ENCODE data around the gene ABHD5.

The ABHD5 gene

DNA sequence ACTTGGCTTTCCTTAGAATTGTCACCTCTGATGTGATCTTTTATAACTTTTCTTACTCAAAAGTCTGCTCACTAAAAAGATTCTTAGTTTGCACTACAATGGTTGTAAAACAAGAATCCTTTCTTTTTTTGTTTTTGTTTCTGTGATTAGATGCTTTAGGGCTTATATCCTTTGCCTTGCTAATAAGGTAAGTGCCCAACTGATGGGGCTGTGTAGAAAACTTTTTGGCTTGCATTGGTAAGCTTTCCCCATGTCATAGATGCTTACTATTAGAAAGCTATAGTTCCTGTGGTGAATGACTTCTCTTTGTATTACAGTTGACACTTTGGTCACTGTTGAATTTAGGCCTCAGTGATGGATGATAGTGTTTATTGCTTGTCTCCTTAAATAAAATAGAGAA is 5.1 kb downstream of the ABHD5 start:
- Histone ChIP-seq H3K27ac (ENCODE audit: low read depth, low read length) (peak overlapping the region; percentile 44), H2AFZ (ENCODE audit: low read length, unreplicated experiment) (no peak overlapping the region), H3K4me1 (ENCODE audit: control insufficient read depth, insufficient read depth, low read length, unreplicated experiment) (peaks cover 56% of the 10 kb centered on the region), H3K79me2 (ENCODE audit: control insufficient read depth, insufficient read depth, low read length, unreplicated experiment) (peaks cover 75% of the 10 kb centered on the region), H3K27me3 (ENCODE audit: insufficient read depth, low read length) (no peaks in the 10 kb centered on the region), H3K4me3 (ENCODE audit: low read depth, low read length) (no peak overlapping the region), H3K36me3 (ENCODE audit: insufficient read depth, low read length) (no peaks in the 10 kb centered on the region)

DNA sequence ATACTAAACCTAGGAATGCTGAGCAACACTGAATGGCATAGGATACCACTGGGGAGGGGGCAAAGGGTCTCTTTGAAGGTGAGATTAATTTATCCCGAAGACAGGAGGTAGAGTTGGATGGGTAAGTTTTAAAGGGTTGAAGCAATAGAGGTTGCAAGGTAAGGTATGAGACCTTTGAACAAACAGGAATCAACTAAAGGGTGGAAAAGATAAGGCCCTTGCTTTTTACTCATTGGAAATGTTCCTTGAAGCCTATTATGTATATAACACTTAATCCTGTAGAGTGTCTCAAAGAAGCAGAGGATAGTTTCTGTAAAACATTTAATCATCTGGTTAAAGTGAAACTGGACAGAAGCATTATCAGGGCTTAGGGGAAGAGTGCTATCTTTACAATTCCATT is 5.7 kb downstream of the ABHD5 start:
- Histone ChIP-seq H3K36me3 (ENCODE audit: insufficient read depth, low read length) (0 out of 2 replicates have a peak, but pooled peaks cover 1% of the 10 kb centered on the region), H3K4me1 (ENCODE audit: control insufficient read depth, insufficient read depth, low read length, unreplicated experiment) (peaks cover 56% of the 10 kb centered on the region), H2AFZ (ENCODE audit: low read length, unreplicated experiment) (no peak overlapping the region), H3K27ac (ENCODE audit: low read depth, low read length) (no peak overlapping the region), H3K27me3 (ENCODE audit: insufficient read depth, low read length) (no peaks in the 10 kb centered on the region), H3K4me3 (ENCODE audit: low read depth, low read length) (no peak overlapping the region), H3K79me2 (ENCODE audit: control insufficient read depth, insufficient read depth, low read length, unreplicated experiment) (peaks cover 72% of the 10 kb centered on the region)

DNA sequence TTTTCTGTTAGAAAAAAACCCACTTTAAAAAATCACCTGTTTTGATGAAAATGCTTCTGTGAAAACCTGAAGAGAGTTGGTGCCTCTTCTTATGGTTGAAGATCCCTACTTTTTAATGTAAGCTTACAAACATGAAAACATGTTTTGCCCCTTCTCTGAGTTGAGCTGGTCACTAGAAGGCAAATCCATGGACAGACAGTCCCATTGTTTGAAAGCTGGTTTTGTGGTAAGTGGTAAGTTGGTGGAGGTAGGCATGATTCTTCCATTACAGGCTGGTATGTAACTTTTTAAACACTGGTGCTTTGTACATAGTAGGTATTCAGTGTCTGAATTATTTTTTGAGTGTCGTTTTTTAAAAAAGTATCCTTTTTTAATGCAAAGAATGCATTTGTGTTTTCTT is 6.1 kb downstream of the ABHD5 start:
- no peak overlapping the region for H3K27ac ChIP-seq (ENCODE audit: low read depth, low read length)
- H3K79me2 ChIP-seq (ENCODE audit: control insufficient read depth, insufficient read depth, low read length, unreplicated experiment), result peaks cover 68% of the 10 kb centered on the region
- no peak overlapping the region for H3K4me3 ChIP-seq (ENCODE audit: low read depth, low read length)
- peaks cover 54% of the 10 kb centered on the region for H3K4me1 ChIP-seq (ENCODE audit: control insufficient read depth, insufficient read depth, low read length, unreplicated experiment)
- 0 out of 2 replicates have a peak, but pooled peaks cover 6% of the 10 kb centered on the region for H3K36me3 ChIP-seq (ENCODE audit: insufficient read depth, low read length)
- H2AFZ ChIP-seq (ENCODE audit: low read length, unreplicated experiment), result no peak overlapping the region
- H3K27me3 ChIP-seq (ENCODE audit: insufficient read depth, low read length), result no peaks in the 10 kb centered on the region

DNA sequence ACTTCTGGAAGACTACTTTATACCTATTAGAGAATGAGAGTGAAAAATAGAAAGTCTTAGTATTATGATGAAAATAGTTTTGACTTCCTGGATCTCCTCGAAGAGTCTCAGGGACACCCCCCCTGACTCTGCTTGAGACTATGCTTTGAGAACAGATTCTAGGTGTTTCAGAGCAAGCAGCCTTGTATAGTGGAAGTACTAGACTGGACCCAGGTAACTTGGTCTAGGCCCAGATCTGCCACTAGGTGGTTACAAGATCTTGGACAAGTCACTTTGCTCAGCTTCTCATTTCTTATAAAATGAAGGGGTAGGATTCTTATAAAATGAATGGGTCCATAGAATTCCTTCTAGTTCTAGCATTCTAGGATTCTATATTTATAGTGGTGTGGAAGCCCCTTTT is 9.1 kb downstream of the ABHD5 start:
- H3K36me3 ChIP-seq (ENCODE audit: insufficient read depth, low read length), result 0 out of 2 replicates have a peak, but pooled peaks cover 9% of the 10 kb centered on the region
- no peaks in the 10 kb centered on the region for H3K27me3 ChIP-seq (ENCODE audit: insufficient read depth, low read length)
- H3K79me2 ChIP-seq (ENCODE audit: control insufficient read depth, insufficient read depth, low read length, unreplicated experiment), result peaks cover 41% of the 10 kb centered on the region
- H3K4me3 ChIP-seq (ENCODE audit: low read depth, low read length), result no peak overlapping the region
- peaks cover 29% of the 10 kb centered on the region for H3K4me1 ChIP-seq (ENCODE audit: control insufficient read depth, insufficient read depth, low read length, unreplicated experiment)
- H2AFZ ChIP-seq (ENCODE audit: low read length, unreplicated experiment), result no peak overlapping the region
- H3K27ac ChIP-seq (ENCODE audit: low read depth, low read length), result no peak overlapping the region

DNA sequence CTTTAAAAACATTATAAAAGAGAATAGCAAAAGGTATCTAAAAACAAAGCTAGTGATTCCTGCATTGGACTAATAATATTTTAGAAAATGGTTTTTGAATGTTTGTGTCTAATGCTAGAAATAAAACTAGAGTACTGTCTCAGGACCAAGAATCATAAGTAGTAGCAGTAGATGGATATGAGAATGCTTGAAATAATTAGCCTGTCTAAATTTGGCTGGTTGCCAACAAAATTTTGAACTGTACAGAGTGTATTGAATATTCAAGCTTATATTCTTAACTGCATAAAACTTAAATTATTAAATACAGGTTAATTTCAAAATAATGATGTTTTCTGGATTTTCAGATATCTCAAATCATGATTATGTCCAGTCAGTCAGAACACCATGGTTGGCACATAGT is 14.0 kb downstream of the ABHD5 start:
- no peak overlapping the region for H3K4me3 ChIP-seq (ENCODE audit: low read depth, low read length)
- H3K79me2 ChIP-seq (ENCODE audit: control insufficient read depth, insufficient read depth, low read length, unreplicated experiment), result peaks cover 3% of the 10 kb centered on the region
- H3K4me1 ChIP-seq (ENCODE audit: control insufficient read depth, insufficient read depth, low read length, unreplicated experiment), result peaks cover 38% of the 10 kb centered on the region
- H3K36me3 ChIP-seq (ENCODE audit: insufficient read depth, low read length), result 0 out of 2 replicates have a peak, but pooled peaks cover 9% of the 10 kb centered on the region
- no peaks in the 10 kb centered on the region for H3K27me3 ChIP-seq (ENCODE audit: insufficient read depth, low read length)
- H3K27ac ChIP-seq (ENCODE audit: low read depth, low read length), result no peak overlapping the region
- H2AFZ ChIP-seq (ENCODE audit: low read length, unreplicated experiment), result no peak overlapping the region

DNA sequence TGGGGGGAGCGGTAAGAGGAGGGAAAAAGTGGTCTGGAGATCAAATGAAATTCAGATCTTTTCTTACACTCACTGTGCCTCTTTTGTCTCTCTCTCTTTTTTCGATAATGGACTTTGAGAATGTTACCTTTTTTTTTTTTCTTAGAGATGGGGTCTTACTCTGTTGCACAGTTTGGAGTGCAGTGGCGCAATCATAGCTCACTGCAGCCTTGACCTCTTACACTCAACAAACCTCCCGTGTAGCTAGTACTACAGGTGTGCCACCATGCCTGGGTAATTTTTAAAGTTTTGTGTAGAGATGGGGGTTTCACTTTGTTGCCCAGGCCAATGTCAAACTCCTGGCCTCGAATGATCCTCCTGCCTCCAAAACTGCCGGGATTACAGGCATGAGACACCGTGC is 15.6 kb downstream of the ABHD5 start:
- H3K27me3 ChIP-seq (ENCODE audit: insufficient read depth, low read length), result no peaks in the 10 kb centered on the region
- H3K79me2 ChIP-seq (ENCODE audit: control insufficient read depth, insufficient read depth, low read length, unreplicated experiment), result no peaks in the 10 kb centered on the region
- no peak overlapping the region for H3K27ac ChIP-seq (ENCODE audit: low read depth, low read length)
- no peak overlapping the region for H2AFZ ChIP-seq (ENCODE audit: low read length, unreplicated experiment)
- no peak overlapping the region for H3K4me3 ChIP-seq (ENCODE audit: low read depth, low read length)
- H3K36me3 ChIP-seq (ENCODE audit: insufficient read depth, low read length), result 0 out of 2 replicates have a peak, but pooled peaks cover 9% of the 10 kb centered on the region
- H3K4me1 ChIP-seq (ENCODE audit: control insufficient read depth, insufficient read depth, low read length, unreplicated experiment), result peaks cover 40% of the 10 kb centered on the region

DNA sequence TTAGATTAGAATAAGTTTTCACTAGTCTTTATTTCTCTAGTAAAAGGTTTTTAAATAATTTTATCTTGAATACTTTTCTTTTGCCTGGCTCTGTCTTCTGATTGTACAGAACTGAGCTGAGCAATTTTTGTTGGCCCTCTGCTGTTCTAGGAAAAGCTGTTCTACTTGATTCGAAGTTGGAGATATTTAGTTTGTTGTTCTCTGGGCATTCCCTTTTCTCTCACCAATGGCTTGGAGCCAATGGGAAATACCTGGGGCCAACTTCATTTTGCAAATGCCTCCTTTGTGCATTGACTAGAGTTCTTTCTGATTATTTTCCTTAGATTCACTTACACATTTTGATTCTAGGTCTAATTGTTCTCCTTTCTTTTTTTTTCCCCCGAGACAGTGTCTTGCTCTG is 16.5 kb downstream of the ABHD5 start:
- H3K27me3 ChIP-seq (ENCODE audit: insufficient read depth, low read length), result no peaks in the 10 kb centered on the region
- no peaks in the 10 kb centered on the region for H3K79me2 ChIP-seq (ENCODE audit: control insufficient read depth, insufficient read depth, low read length, unreplicated experiment)
- H3K4me3 ChIP-seq (ENCODE audit: low read depth, low read length), result no peak overlapping the region
- no peak overlapping the region for H2AFZ ChIP-seq (ENCODE audit: low read length, unreplicated experiment)
- H3K4me1 ChIP-seq (ENCODE audit: control insufficient read depth, insufficient read depth, low read length, unreplicated experiment), result peaks cover 40% of the 10 kb centered on the region
- H3K27ac ChIP-seq (ENCODE audit: low read depth, low read length), result no peak overlapping the region
- H3K36me3 ChIP-seq (ENCODE audit: insufficient read depth, low read length), result peaks cover 10% of the 10 kb centered on the region; the same call in 1 of the 2 replicates

DNA sequence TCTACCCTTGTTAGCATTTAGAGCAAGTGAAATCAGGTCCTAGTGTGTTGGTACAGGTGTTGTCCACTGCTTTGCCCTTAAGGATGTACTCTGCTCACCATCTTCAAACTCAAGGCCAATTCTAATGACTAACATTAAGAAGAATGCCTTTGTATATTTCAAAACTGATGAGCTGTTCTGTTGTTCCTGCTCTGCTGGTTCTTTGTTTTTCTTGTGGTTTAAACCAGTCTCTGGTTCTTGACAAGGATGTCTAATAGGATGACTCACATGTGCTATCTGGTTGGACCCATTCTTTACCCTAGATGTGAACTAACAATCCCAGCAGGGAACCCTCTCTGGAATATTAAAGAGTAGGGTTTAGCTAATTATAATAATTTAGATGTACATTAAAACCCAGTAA is 17.3 kb downstream of the ABHD5 start:
- no peaks in the 10 kb centered on the region for H3K27me3 ChIP-seq (ENCODE audit: insufficient read depth, low read length)
- no peaks in the 10 kb centered on the region for H3K79me2 ChIP-seq (ENCODE audit: control insufficient read depth, insufficient read depth, low read length, unreplicated experiment)
- H3K27ac ChIP-seq (ENCODE audit: low read depth, low read length), result peak overlapping the region; percentile 88
- H3K36me3 ChIP-seq (ENCODE audit: insufficient read depth, low read length), result peaks cover 9% of the 10 kb centered on the region; the same call in 1 of the 2 replicates
- H2AFZ ChIP-seq (ENCODE audit: low read length, unreplicated experiment), result no peak overlapping the region
- peaks cover 40% of the 10 kb centered on the region for H3K4me1 ChIP-seq (ENCODE audit: control insufficient read depth, insufficient read depth, low read length, unreplicated experiment)
- H3K4me3 ChIP-seq (ENCODE audit: low read depth, low read length), result no peak overlapping the region

DNA sequence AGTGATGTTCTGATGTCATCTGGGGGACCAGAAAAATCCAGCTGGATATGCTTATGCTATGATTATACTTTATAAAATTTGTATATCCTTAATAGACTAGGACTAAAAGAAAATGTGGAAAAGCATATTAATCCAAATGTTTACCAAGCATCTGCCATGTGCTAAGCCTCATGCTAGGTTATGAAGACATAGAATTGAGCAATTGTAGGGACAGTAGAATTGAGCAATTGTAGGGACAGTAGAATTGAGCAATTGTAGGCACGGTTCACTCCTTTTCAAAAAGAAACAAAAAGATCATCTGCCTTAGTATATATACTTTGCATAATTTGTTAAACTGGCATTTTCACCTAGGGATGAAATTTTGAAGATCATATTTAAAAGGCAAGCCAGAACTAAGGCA is 18.3 kb downstream of the ABHD5 start:
- no peaks in the 10 kb centered on the region for H3K27me3 ChIP-seq (ENCODE audit: insufficient read depth, low read length)
- no peaks in the 10 kb centered on the region for H3K79me2 ChIP-seq (ENCODE audit: control insufficient read depth, insufficient read depth, low read length, unreplicated experiment)
- H3K4me1 ChIP-seq (ENCODE audit: control insufficient read depth, insufficient read depth, low read length, unreplicated experiment), result peaks cover 40% of the 10 kb centered on the region
- peaks cover 9% of the 10 kb centered on the region; the same call in 1 of the 2 replicates for H3K36me3 ChIP-seq (ENCODE audit: insufficient read depth, low read length)
- peak overlapping the region; percentile 29; the same call in 1 of the 2 replicates for H3K4me3 ChIP-seq (ENCODE audit: low read depth, low read length)
- peak overlapping the region; percentile 88 for H3K27ac ChIP-seq (ENCODE audit: low read depth, low read length)
- H2AFZ ChIP-seq (ENCODE audit: low read length, unreplicated experiment), result peak overlapping the region; percentile 36

DNA sequence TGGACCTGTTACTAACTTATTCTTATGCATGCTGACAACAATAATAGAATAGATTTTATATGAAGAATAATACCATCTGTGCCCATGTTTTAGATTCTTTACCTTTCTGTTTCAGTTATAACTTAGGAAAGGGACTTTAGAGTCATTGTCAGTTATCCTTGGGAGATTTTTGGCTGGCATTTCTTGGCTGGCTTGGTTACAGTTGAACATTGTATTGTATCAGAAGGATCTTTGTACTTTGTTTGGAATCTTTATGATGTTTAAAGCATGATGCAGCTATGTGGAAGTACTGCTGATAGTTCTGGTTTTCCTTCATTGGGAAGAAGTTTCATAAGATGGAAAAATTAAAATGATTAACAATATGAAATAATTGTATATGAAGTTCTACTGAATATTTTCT is 19.9 kb downstream of the ABHD5 start:
- Histone ChIP-seq H3K4me1 (ENCODE audit: control insufficient read depth, insufficient read depth, low read length, unreplicated experiment) (peaks cover 37% of the 10 kb centered on the region), H2AFZ (ENCODE audit: low read length, unreplicated experiment) (no peak overlapping the region), H3K36me3 (ENCODE audit: insufficient read depth, low read length) (peaks cover 9% of the 10 kb centered on the region)

DNA sequence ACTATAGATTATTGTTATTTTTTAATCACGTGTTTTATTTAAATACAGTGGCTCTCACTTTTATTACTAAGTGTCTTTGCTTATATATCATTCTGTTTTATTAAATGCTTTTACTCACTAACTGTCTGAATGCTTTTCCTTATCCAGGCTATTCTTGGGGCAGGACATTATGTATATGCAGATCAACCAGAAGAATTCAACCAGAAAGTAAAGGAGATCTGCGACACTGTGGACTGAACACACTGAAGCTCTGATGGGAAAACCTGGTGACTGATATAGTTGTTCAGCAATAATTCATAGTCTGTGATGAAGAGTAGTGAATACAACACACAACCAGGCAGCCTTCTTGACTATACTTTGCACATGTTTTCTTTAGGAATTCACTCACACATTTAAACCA is 27.6 kb downstream of the ABHD5 start:
- Histone ChIP-seq H3K4me3 (ENCODE audit: low read depth, low read length) (no peak overlapping the region), H2AFZ (ENCODE audit: low read length, unreplicated experiment) (no peak overlapping the region), H3K36me3 (ENCODE audit: insufficient read depth, low read length) (peaks cover 10% of the 10 kb centered on the region), H3K27ac (ENCODE audit: low read depth, low read length) (no peak overlapping the region), H3K27me3 (ENCODE audit: insufficient read depth, low read length) (no peaks in the 10 kb centered on the region), H3K79me2 (ENCODE audit: control insufficient read depth, insufficient read depth, low read length, unreplicated experiment) (no peaks in the 10 kb centered on the region), H3K4me1 (ENCODE audit: control insufficient read depth, insufficient read depth, low read length, unreplicated experiment) (peaks cover 17% of the 10 kb centered on the region)

More for the DNA sequence above, 19.9 kb downstream of the ABHD5 start:
- H3K27ac ChIP-seq (ENCODE audit: low read depth, low read length), result no peak overlapping the region
- no peak overlapping the region for H3K4me3 ChIP-seq (ENCODE audit: low read depth, low read length)
- no peaks in the 10 kb centered on the region for H3K79me2 ChIP-seq (ENCODE audit: control insufficient read depth, insufficient read depth, low read length, unreplicated experiment)
- H3K27me3 ChIP-seq (ENCODE audit: insufficient read depth, low read length), result no peaks in the 10 kb centered on the region

All from ACC112 (cell line).